ENCODE measurements around the gene CEBPB.

CEBPB gene

DNA sequence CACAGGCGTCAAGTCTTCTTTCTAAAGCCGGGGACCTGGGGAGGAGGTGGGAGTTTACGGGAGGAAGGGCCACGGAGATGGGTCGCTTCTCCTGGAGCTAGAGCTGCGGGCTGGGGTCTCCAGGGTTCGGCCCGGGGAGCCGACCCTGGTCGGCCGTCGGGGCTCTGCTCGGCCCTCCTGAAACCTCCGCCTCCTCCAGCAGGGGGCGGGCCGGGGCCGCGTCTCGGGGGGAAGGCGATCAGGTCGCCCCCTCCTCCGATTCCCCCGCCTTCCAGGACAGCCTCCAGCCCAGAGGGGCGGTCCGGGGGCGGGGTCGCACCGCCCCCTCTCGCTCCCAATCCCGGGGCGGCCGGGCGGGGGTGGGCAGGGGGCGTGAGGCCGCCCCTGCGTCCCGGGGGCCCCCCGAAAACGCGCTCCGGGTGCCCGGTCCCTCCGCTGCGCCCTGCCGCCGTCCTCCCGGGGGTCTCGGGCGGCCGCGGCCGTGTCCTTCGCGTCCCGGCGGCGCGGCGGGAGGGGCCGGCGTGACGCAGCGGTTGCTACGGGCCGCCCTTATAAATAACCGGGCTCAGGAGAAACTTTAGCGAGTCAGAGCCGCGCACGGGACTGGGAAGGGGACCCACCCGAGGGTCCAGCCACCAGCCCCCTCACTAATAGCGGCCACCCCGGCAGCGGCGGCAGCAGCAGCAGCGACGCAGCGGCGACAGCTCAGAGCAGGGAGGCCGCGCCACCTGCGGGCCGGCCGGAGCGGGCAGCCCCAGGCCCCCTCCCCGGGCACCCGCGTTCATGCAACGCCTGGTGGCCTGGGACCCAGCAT, at the start of gene CEBPB:
Gene CEBPB (plus strand): TSS at position 580 of the 814 bp plus-strand sequence. CDS start 204 bp downstream, at position 784.
- Histone ChIP-seq H3K9me3 (ENCODE audit: control insufficient read depth, insufficient read depth, low read length) (no peaks in the 10 kb centered on the region), H3K4me1 (ENCODE audit: control insufficient read depth, insufficient read depth, low read length) (peaks cover 12% of the 10 kb centered on the region), H3K4me3 (ENCODE audit: low read depth, low read length) (peak within 1 kb of the TSS; percentile 88), H3K36me3 (ENCODE audit: control insufficient read depth, insufficient read depth, low read length) (no peaks in the 10 kb centered on the region), H3K27me3 (ENCODE audit: control insufficient read depth, insufficient read depth, low read length) (no peaks in the 10 kb centered on the region), H3K9ac (ENCODE audit: low read depth, low read length) (peak within 1 kb of the TSS; percentile 85)

DNA sequence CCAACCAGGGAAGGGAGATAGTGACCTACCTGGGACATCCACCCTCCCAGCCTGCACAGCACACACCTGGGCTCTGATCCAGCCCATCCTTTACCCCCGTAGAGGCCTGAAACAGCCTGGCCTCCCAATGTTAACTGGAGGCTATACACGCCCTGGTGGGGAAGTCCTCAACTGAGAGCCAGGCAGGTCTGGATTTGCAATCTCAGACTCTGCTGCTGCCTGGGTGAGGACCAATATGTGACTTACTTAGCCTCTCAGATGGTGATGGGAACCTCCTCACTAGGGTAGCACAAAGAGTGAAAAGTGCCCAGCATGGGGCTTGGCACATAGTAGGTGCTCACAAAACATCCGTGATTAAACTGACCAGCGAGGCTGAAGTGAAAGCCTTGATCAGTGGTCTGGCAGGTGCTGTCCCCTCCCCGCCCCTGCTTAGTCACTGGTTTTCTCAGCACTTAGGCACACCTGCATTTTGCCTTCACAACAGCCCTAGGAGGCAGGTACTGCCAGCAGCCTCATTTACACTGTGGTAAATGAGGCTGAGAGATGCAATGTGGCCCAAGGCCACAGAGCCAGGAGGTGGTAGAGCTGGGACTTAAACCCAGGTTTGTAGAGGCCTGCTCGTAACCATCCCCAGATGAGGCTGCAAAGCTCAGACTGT, 49.5 kb upstream of the CEBPB start:
- H3K9ac ChIP-seq (ENCODE audit: low read depth, low read length): no peak overlapping the region
- H3K36me3 ChIP-seq (ENCODE audit: control insufficient read depth, insufficient read depth, low read length): peaks cover 27% of the 10 kb centered on the region
- H3K9me3 ChIP-seq (ENCODE audit: control insufficient read depth, insufficient read depth, low read length): no peaks in the 10 kb centered on the region
- H3K4me1 ChIP-seq (ENCODE audit: control insufficient read depth, insufficient read depth, low read length): peaks cover 13% of the 10 kb centered on the region
- no peaks in the 10 kb centered on the region for H3K27me3 ChIP-seq (ENCODE audit: control insufficient read depth, insufficient read depth, low read length)
- H3K4me3 ChIP-seq (ENCODE audit: low read depth, low read length): no peak overlapping the region

DNA sequence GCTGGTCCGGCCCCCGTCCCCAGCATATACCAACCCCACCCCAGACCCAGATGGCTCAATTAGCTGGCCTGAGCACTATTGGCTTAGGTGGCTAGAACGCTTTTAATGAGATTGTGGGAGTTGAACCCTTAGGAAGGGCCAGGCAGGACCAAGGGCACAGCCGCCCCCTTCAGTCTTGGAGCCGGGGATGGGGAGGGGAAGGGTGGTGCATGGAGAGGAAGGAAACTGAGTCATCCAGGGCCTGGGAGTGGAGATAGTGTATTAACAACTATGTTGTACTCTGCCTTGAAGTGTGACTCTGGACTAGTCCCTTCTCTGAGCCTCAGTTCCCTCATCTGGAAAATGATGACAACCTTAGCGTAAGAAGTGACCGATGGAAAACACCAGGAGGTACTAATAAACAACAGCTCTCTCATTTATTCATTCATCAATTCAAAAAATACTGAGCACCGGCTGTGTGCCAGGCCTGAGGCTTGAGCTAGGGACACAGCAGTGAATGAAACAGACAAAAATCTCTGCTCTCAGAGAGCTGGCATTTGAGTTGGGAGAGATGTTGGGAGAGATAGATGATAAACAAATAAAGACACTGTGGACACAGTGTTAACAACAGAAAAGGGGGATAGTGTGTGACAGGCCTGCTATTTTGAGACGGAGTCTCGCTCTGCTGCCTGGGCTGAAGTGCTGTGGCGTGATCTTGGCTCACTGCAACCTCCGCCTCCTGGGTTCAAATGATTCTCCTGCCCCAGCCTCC, 48.6 kb upstream of the CEBPB start:
- Histone ChIP-seq H3K9ac (ENCODE audit: low read depth, low read length) (no peak overlapping the region), H3K4me3 (ENCODE audit: low read depth, low read length) (no peak overlapping the region), H3K27me3 (ENCODE audit: control insufficient read depth, insufficient read depth, low read length) (no peaks in the 10 kb centered on the region), H3K4me1 (ENCODE audit: control insufficient read depth, insufficient read depth, low read length) (peaks cover 16% of the 10 kb centered on the region), H3K9me3 (ENCODE audit: control insufficient read depth, insufficient read depth, low read length) (no peaks in the 10 kb centered on the region), H3K36me3 (ENCODE audit: control insufficient read depth, insufficient read depth, low read length) (peaks cover 27% of the 10 kb centered on the region)

DNA sequence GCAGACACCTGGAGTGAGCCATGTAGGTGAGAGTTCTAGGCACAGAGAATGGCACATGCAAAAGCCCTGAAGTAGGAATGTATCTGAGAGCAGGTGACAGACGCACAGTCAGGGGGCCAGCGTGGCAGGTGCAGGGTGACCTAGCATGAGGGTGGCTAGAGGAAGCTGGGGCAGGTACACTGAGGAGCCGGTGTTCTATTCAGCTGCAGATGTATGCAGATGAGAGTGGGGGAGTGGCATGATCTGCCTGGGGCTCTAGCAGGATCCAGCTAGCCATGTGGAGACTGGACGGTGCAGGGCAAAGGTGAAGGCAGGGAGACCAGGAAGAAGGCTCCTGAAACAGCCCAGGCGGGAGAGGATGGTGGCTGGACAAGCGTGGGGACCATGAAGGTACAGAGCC, 47.8 kb upstream of the CEBPB start:
- Histone ChIP-seq H3K4me1 (ENCODE audit: control insufficient read depth, insufficient read depth, low read length) (peaks cover 22% of the 10 kb centered on the region), H3K36me3 (ENCODE audit: control insufficient read depth, insufficient read depth, low read length) (peaks cover 27% of the 10 kb centered on the region), H3K4me3 (ENCODE audit: low read depth, low read length) (no peak overlapping the region)

DNA sequence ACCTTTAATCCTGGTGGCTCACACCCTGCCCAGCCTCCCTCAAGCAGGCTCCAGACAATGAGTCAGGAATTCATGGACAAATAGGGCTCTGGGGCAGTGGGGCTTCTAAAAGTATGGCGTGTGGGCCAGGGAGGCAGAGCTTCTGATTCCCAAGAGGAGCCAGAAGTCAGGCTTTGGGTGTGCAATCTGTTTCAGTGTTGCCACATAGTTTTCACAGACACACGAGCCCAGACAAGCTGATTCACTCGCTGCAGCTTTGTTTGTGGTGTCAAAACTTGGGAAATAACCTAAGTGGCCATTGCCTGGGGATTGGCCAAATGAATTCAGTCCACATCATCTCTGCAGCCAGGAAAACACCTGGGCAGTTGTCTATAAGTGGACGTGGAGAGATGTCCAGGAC, 46.3 kb upstream of the CEBPB start:
- Histone ChIP-seq H3K36me3 (ENCODE audit: control insufficient read depth, insufficient read depth, low read length) (peaks cover 37% of the 10 kb centered on the region), H3K9ac (ENCODE audit: low read depth, low read length) (no peak overlapping the region), H3K4me1 (ENCODE audit: control insufficient read depth, insufficient read depth, low read length) (peaks cover 19% of the 10 kb centered on the region), H3K9me3 (ENCODE audit: control insufficient read depth, insufficient read depth, low read length) (no peaks in the 10 kb centered on the region), H3K4me3 (ENCODE audit: low read depth, low read length) (no peak overlapping the region), H3K27me3 (ENCODE audit: control insufficient read depth, insufficient read depth, low read length) (no peaks in the 10 kb centered on the region)

More for the DNA sequence above, 47.8 kb upstream of the CEBPB start:
- Histone ChIP-seq H3K27me3 (ENCODE audit: control insufficient read depth, insufficient read depth, low read length) (no peaks in the 10 kb centered on the region), H3K9me3 (ENCODE audit: control insufficient read depth, insufficient read depth, low read length) (no peaks in the 10 kb centered on the region), H3K9ac (ENCODE audit: low read depth, low read length) (no peak overlapping the region)

DNA sequence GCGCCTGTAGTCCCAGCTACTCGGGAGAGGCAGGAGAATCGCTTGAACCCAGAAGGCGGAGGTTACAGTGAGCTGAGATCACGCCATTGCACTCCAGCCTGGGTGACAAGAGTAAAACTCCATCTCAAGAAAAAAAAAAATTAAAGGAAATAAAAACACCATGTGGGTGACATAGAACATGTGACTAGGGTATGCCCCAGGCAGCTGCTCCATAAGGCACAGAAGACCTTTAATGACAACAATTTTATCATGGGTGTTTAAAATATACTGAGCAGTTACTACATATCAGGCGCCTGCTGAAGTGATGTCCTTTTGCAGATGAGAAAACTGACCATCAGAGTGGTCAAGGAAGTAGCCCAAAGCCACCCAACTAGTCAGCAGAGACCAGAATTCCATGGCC, 45.1 kb upstream of the CEBPB start:
- no peaks in the 10 kb centered on the region for H3K27me3 ChIP-seq (ENCODE audit: control insufficient read depth, insufficient read depth, low read length)
- H3K9me3 ChIP-seq (ENCODE audit: control insufficient read depth, insufficient read depth, low read length): no peaks in the 10 kb centered on the region
- no peak overlapping the region for H3K4me3 ChIP-seq (ENCODE audit: low read depth, low read length)
- no peak overlapping the region for H3K9ac ChIP-seq (ENCODE audit: low read depth, low read length)
- H3K36me3 ChIP-seq (ENCODE audit: control insufficient read depth, insufficient read depth, low read length): peaks cover 37% of the 10 kb centered on the region
- peaks cover 19% of the 10 kb centered on the region for H3K4me1 ChIP-seq (ENCODE audit: control insufficient read depth, insufficient read depth, low read length)

DNA sequence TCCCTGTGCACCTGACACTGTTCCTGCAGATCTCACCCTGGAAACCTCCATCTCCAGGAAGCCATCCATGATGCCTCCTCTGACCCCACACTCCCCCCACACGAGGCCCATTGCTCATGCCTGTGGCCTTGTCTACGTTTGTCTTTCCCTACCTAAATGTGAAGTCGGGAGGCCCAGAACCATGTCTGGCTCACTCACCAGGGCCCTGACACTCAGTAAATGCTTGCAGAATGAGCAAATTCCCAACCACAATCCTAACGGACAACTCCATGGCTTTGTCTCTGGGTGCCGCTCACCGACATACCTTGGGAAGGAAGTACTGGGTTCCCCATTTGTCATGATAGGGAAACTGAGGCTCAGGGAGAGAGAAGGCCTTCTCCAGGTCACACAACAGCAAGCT, 44.4 kb upstream of the CEBPB start:
- Histone ChIP-seq H3K4me1 (ENCODE audit: control insufficient read depth, insufficient read depth, low read length) (peaks cover 24% of the 10 kb centered on the region), H3K36me3 (ENCODE audit: control insufficient read depth, insufficient read depth, low read length) (peaks cover 31% of the 10 kb centered on the region), H3K9ac (ENCODE audit: low read depth, low read length) (no peak overlapping the region), H3K27me3 (ENCODE audit: control insufficient read depth, insufficient read depth, low read length) (no peaks in the 10 kb centered on the region), H3K4me3 (ENCODE audit: low read depth, low read length) (no peak overlapping the region), H3K9me3 (ENCODE audit: control insufficient read depth, insufficient read depth, low read length) (no peaks in the 10 kb centered on the region)

DNA sequence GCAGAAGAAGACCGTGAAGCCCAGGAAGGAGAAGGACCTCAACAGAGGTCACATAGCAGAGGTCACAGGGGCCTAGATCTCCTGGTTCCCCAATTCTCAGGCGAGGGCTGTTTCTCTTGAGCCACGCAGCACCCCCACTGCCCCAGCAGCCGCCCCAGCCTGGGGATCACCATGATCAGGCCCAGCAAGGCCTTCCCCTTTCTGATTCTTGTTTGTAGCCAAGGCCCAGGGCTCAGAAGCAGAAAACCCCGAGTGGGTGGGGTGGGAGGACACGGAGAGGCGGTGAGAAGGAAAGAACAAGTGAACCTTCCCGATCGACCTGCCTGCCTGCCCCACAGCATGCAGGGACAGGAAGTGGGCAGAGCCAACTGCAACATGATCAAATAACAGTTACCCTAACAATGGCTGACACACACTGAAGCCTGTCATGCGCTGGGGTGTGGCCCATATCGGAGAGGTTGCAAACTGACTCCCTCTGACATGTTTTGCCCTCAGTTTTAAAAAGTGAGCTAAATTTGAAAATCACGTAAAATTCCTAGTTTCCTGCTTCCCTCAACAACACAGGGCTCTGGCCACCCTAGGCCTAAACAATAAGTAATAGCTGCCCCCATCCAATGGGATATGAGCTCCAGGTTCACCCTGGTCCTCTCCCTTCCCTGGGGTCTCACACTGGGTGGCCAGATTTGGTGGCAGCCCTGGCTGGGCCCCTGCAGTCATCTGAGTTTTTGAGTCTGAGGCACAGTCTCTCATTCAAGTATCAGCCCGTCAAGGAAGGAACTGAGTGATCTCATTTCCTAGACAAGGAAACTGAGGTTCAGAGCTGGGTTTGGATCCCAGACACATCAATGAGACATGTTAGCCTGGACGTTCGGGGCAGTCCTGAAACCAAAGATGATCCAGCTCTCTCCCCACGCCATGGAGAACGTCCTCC, 43.6 kb upstream of the CEBPB start:
- Histone ChIP-seq H3K36me3 (ENCODE audit: control insufficient read depth, insufficient read depth, low read length) (peaks cover 24% of the 10 kb centered on the region), H3K9me3 (ENCODE audit: control insufficient read depth, insufficient read depth, low read length) (no peaks in the 10 kb centered on the region)

DNA sequence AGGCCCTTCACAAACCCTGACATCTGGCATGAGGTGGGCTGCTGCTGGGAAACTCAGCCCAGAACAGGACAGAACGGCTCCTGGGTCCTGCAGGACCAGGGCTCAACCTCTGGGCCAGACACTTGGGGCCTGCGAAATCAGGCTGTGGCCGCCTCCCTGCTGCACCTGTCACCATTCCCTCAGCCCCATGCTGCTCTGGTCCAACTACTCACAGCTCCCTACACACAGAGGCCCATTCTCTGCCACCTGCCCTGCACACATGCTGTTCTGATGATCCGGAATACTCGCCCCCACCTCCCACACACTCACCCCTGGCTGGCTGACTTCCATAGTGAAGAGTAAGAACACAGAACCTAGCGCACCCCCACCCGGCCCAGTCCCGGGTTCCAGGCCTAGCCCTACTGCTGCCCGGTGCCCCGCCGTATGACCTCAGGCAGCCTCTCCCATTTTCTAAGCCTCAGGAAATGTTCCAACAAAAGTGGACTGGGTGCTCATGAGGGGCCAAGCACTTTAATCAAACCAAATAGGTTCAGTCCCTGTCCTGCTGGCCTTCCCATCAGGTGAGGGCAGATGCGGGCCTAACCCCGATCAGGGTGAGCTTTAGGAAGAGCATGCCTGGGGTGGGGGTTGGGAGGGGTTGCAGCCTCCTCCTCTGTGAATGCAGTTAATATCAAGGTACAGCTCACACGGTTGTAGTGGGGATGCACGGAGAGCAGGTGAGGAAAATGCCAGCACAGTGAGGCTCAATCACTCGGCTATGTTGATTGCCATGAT, 41.0 kb upstream of the CEBPB start:
- Histone ChIP-seq H3K9ac (ENCODE audit: low read depth, low read length) (no peak overlapping the region), H3K4me3 (ENCODE audit: low read depth, low read length) (no peak overlapping the region), H3K4me1 (ENCODE audit: control insufficient read depth, insufficient read depth, low read length) (peaks cover 14% of the 10 kb centered on the region), H3K9me3 (ENCODE audit: control insufficient read depth, insufficient read depth, low read length) (no peaks in the 10 kb centered on the region), H3K27me3 (ENCODE audit: control insufficient read depth, insufficient read depth, low read length) (peaks cover 2% of the 10 kb centered on the region), H3K36me3 (ENCODE audit: control insufficient read depth, insufficient read depth, low read length) (peaks cover 15% of the 10 kb centered on the region)

More for the DNA sequence above, 43.6 kb upstream of the CEBPB start:
- peaks cover 24% of the 10 kb centered on the region for H3K4me1 ChIP-seq (ENCODE audit: control insufficient read depth, insufficient read depth, low read length)
- H3K4me3 ChIP-seq (ENCODE audit: low read depth, low read length): no peak overlapping the region
- peak overlapping the region; percentile 12 for H3K9ac ChIP-seq (ENCODE audit: low read depth, low read length)
- H3K27me3 ChIP-seq (ENCODE audit: control insufficient read depth, insufficient read depth, low read length): no peaks in the 10 kb centered on the region

DNA sequence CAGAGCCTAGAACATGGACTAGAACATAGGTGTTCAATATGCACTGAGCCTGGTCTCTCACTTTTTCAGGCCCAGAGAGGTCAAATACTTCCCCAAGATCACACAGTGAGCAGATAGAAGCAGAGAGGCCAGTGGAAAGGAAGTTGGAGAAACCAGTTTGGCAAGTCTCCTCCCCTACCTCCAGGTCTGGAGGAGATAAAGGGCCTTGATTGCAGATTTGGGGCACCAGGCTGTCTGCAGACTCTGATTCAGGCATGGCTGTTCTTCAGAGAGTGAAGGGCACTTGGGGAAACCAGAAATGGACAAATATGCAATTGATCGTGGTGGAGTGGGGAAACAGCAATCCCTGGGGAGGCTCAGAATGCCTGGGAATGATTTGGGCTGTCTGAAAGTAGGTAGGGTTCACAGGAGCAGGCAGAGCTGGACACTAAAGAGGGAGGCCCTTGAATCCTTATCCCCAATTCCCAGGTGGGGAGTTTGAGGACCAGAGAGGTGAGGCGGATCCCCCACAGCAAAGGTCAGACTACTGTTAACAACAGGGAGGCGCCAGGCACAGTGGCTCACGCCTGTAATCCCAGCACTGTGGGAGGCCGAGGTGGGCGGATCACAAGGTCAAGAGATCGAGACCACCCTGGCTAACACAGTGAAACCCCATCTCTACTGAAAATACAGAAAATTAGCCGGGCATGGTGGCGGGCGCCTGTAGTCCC, 39.4 kb upstream of the CEBPB start:
- H3K27me3 ChIP-seq (ENCODE audit: control insufficient read depth, insufficient read depth, low read length): peaks cover 2% of the 10 kb centered on the region
- peaks cover 14% of the 10 kb centered on the region for H3K4me1 ChIP-seq (ENCODE audit: control insufficient read depth, insufficient read depth, low read length)
- H3K36me3 ChIP-seq (ENCODE audit: control insufficient read depth, insufficient read depth, low read length): peaks cover 15% of the 10 kb centered on the region
- no peak overlapping the region for H3K9ac ChIP-seq (ENCODE audit: low read depth, low read length)
- no peaks in the 10 kb centered on the region for H3K9me3 ChIP-seq (ENCODE audit: control insufficient read depth, insufficient read depth, low read length)
- no peak overlapping the region for H3K4me3 ChIP-seq (ENCODE audit: low read depth, low read length)

Data from iPS-15b (cell line).